Measurements from ENCODE around the gene GSG1L.

Gene GSG1L

GRCh38 chr16:27817038-27817437 lies 246.5 kb downstream of the GSG1L start:
- DNase-seq (ENCODE audit: low spot score), result no peak
- Histone ChIP-seq H2BK12ac (ENCODE audit: low read length) (no peak overlapping the region), H3K23ac (ENCODE audit: low read depth, low read length, poor library complexity) (no peak overlapping the region), H3K4me3 (ENCODE audit: low read length in 2 of 2) (no peak overlapping the region), H3K4ac (ENCODE audit: low read length) (no peak overlapping the region), H2BK15ac (ENCODE audit: low read length) (no peak overlapping the region), H4K91ac (ENCODE audit: low read depth, low read length, poor library complexity) (no peak overlapping the region), H3K9me3 (replicated peaks in 1 of 2; ENCODE audit: control insufficient read depth in 2 of 2, insufficient read depth in 1 of 2, low read depth in 1 of 2, low read length in 2 of 2) (no peaks in the 10 kb centered on the region), H3K4me2 (ENCODE audit: insufficient read depth, low read length, poor library complexity, severe bottlenecking) (no peak overlapping the region), H4K8ac (ENCODE audit: low read depth, low read length) (no peak overlapping the region), H3K27ac (replicated peaks; ENCODE audit: low read length) (no peak overlapping the region), H3K14ac (ENCODE audit: low read length) (no peak overlapping the region), H2BK120ac (ENCODE audit: low read depth, low read length) (no peak overlapping the region), H2BK5ac (ENCODE audit: low read length) (no peak overlapping the region), H3K9ac (ENCODE audit: low read depth, low read length, poor library complexity) (no peak overlapping the region), H2AFZ (ENCODE audit: low read length) (no peak overlapping the region), H3K36me3 (replicated peaks in 1 of 2; ENCODE audit: control insufficient read depth in 2 of 2, insufficient read depth in 2 of 2, low read length in 2 of 2) (no peaks in the 10 kb centered on the region), H3K27me3 (ENCODE audit: control insufficient read depth in 3 of 3, insufficient read depth in 3 of 3, low read depth in 1 of 3, low read length in 3 of 3) (peaks cover 0 to 20% (median 0%) of the 10 kb centered on the region in 3 experiments), H2AK5ac (ENCODE audit: low read depth, low read length) (no peak overlapping the region), H3K79me1 (ENCODE audit: low read depth, low read length) (no peaks in the 10 kb centered on the region), H3K18ac (ENCODE audit: low read length) (no peak overlapping the region), H3K4me1 (ENCODE audit: control insufficient read depth in 2 of 2, insufficient read depth in 1 of 2, low read depth in 1 of 2, low read length in 2 of 2) (no peaks in the 10 kb centered on the region)
- no CpG with 5 or more reads among the region's 5 CpGs for WGBS, 2 donors (ENCODE audit: extremely low coverage in 2 of 2, insufficient read length in 2 of 2, insufficient replicate concordance in 1 of 2)

GRCh38 chr16:27816561-27816960 lies 247.0 kb downstream of the GSG1L start:
- no peak overlapping the region for H3K14ac ChIP-seq (ENCODE audit: low read length)
- H2BK5ac ChIP-seq (ENCODE audit: low read length), result no peak overlapping the region
- no peak overlapping the region for H3K4ac ChIP-seq (ENCODE audit: low read length)
- no peak overlapping the region for H3K27ac ChIP-seq (replicated peaks; ENCODE audit: low read length)
- no peak overlapping the region for H3K9ac ChIP-seq (ENCODE audit: low read depth, low read length, poor library complexity)
- H3K9me3 ChIP-seq (replicated peaks in 1 of 2; ENCODE audit: control insufficient read depth in 2 of 2, insufficient read depth in 1 of 2, low read depth in 1 of 2, low read length in 2 of 2), result no peaks in the 10 kb centered on the region
- no peak overlapping the region for H4K8ac ChIP-seq (ENCODE audit: low read depth, low read length)
- no CpG with 5 or more reads among the region's 5 CpGs for WGBS, 2 donors (ENCODE audit: extremely low coverage in 2 of 2, insufficient read length in 2 of 2, insufficient replicate concordance in 1 of 2)
- no peak overlapping the region for H3K4me2 ChIP-seq (ENCODE audit: insufficient read depth, low read length, poor library complexity, severe bottlenecking)
- no peak overlapping the region for H4K91ac ChIP-seq (ENCODE audit: low read depth, low read length, poor library complexity)
- no peak overlapping the region for H2BK15ac ChIP-seq (ENCODE audit: low read length)
- no peak overlapping the region for H3K18ac ChIP-seq (ENCODE audit: low read length)
- H2AFZ ChIP-seq (ENCODE audit: low read length), result no peak overlapping the region
- no peaks in the 10 kb centered on the region for H3K79me1 ChIP-seq (ENCODE audit: low read depth, low read length)
- no peaks in the 10 kb centered on the region for H3K36me3 ChIP-seq (replicated peaks in 1 of 2; ENCODE audit: control insufficient read depth in 2 of 2, insufficient read depth in 2 of 2, low read length in 2 of 2)
- H3K27me3 ChIP-seq (ENCODE audit: control insufficient read depth in 3 of 3, insufficient read depth in 3 of 3, low read depth in 1 of 3, low read length in 3 of 3), result peaks cover 0 to 20% (median 0%) of the 10 kb centered on the region in 3 experiments
- no peak overlapping the region for H3K23ac ChIP-seq (ENCODE audit: low read depth, low read length, poor library complexity)
- H2BK12ac ChIP-seq (ENCODE audit: low read length), result no peak overlapping the region
- no peak for DNase-seq (ENCODE audit: low spot score)
- H2BK120ac ChIP-seq (ENCODE audit: low read depth, low read length), result no peak overlapping the region
- no peak overlapping the region for H3K4me3 ChIP-seq (ENCODE audit: low read length in 2 of 2)
- H3K4me1 ChIP-seq (ENCODE audit: control insufficient read depth in 2 of 2, insufficient read depth in 1 of 2, low read depth in 1 of 2, low read length in 2 of 2), result no peaks in the 10 kb centered on the region
- H2AK5ac ChIP-seq (ENCODE audit: low read depth, low read length), result no peak overlapping the region

GRCh38 chr16:27813591-27813990 lies 249.9 kb downstream of the GSG1L start:
- WGBS, 2 donors (ENCODE audit: extremely low coverage in 2 of 2, insufficient read length in 2 of 2, insufficient replicate concordance in 1 of 2), result no CpG with 5 or more reads among the region's 9 CpGs

GRCh38 chr16:27811881-27812280 lies 251.6 kb downstream of the GSG1L start:
- DNase-seq (ENCODE audit: low spot score), result no peak
- no peaks in the 10 kb centered on the region for H3K36me3 ChIP-seq (replicated peaks in 1 of 2; ENCODE audit: control insufficient read depth in 2 of 2, insufficient read depth in 2 of 2, low read length in 2 of 2)
- no peak overlapping the region for H3K18ac ChIP-seq (ENCODE audit: low read length)
- H3K9ac ChIP-seq (ENCODE audit: low read depth, low read length, poor library complexity), result no peak overlapping the region
- no peak overlapping the region for H4K8ac ChIP-seq (ENCODE audit: low read depth, low read length)
- H3K79me1 ChIP-seq (ENCODE audit: low read depth, low read length), result no peaks in the 10 kb centered on the region
- H3K9me3 ChIP-seq (replicated peaks in 1 of 2; ENCODE audit: control insufficient read depth in 2 of 2, insufficient read depth in 1 of 2, low read depth in 1 of 2, low read length in 2 of 2), result no peaks in the 10 kb centered on the region
- H2BK5ac ChIP-seq (ENCODE audit: low read length), result no peak overlapping the region
- no CpG with 5 or more reads among the region's 3 CpGs for WGBS, 2 donors (ENCODE audit: extremely low coverage in 2 of 2, insufficient read length in 2 of 2, insufficient replicate concordance in 1 of 2)
- no peak overlapping the region for H4K91ac ChIP-seq (ENCODE audit: low read depth, low read length, poor library complexity)
- no peak overlapping the region for H3K4ac ChIP-seq (ENCODE audit: low read length)
- H3K4me1 ChIP-seq (ENCODE audit: control insufficient read depth in 2 of 2, insufficient read depth in 1 of 2, low read depth in 1 of 2, low read length in 2 of 2), result no peaks in the 10 kb centered on the region
- no peak overlapping the region for H2AK5ac ChIP-seq (ENCODE audit: low read depth, low read length)
- no peak overlapping the region for H3K27ac ChIP-seq (replicated peaks; ENCODE audit: low read length)
- peaks cover 0 to 2% (median 0%) of the 10 kb centered on the region in 3 experiments for H3K27me3 ChIP-seq (ENCODE audit: control insufficient read depth in 3 of 3, insufficient read depth in 3 of 3, low read depth in 1 of 3, low read length in 3 of 3)
- H2BK120ac ChIP-seq (ENCODE audit: low read depth, low read length), result no peak overlapping the region
- no peak overlapping the region for H2AFZ ChIP-seq (ENCODE audit: low read length)
- no peak overlapping the region for H3K4me3 ChIP-seq (ENCODE audit: low read length in 2 of 2)
- H2BK15ac ChIP-seq (ENCODE audit: low read length), result no peak overlapping the region
- no peak overlapping the region for H3K4me2 ChIP-seq (ENCODE audit: insufficient read depth, low read length, poor library complexity, severe bottlenecking)
- H3K23ac ChIP-seq (ENCODE audit: low read depth, low read length, poor library complexity), result no peak overlapping the region
- no peak overlapping the region for H3K14ac ChIP-seq (ENCODE audit: low read length)
- H2BK12ac ChIP-seq (ENCODE audit: low read length), result no peak overlapping the region

More at GRCh38 chr16:27813591-27813990, 249.9 kb downstream of the GSG1L start:
- H2AK5ac ChIP-seq (ENCODE audit: low read depth, low read length), result no peak overlapping the region
- H3K14ac ChIP-seq (ENCODE audit: low read length), result no peak overlapping the region
- H2BK5ac ChIP-seq (ENCODE audit: low read length), result no peak overlapping the region
- H3K4ac ChIP-seq (ENCODE audit: low read length), result no peak overlapping the region
- DNase-seq (ENCODE audit: low spot score), result no peak
- H3K4me1 ChIP-seq (ENCODE audit: control insufficient read depth in 2 of 2, insufficient read depth in 1 of 2, low read depth in 1 of 2, low read length in 2 of 2), result no peaks in the 10 kb centered on the region
- no peaks in the 10 kb centered on the region for H3K36me3 ChIP-seq (replicated peaks in 1 of 2; ENCODE audit: control insufficient read depth in 2 of 2, insufficient read depth in 2 of 2, low read length in 2 of 2)
- H3K9me3 ChIP-seq (replicated peaks in 1 of 2; ENCODE audit: control insufficient read depth in 2 of 2, insufficient read depth in 1 of 2, low read depth in 1 of 2, low read length in 2 of 2), result no peaks in the 10 kb centered on the region
- no peak overlapping the region for H3K9ac ChIP-seq (ENCODE audit: low read depth, low read length, poor library complexity)
- H3K4me3 ChIP-seq (ENCODE audit: low read length in 2 of 2), result no peak overlapping the region
- H3K27ac ChIP-seq (replicated peaks; ENCODE audit: low read length), result no peak overlapping the region
- peaks cover 0 to 8% (median 0%) of the 10 kb centered on the region in 3 experiments for H3K27me3 ChIP-seq (ENCODE audit: control insufficient read depth in 3 of 3, insufficient read depth in 3 of 3, low read depth in 1 of 3, low read length in 3 of 3)
- H2BK15ac ChIP-seq (ENCODE audit: low read length), result no peak overlapping the region
- H3K23ac ChIP-seq (ENCODE audit: low read depth, low read length, poor library complexity), result no peak overlapping the region
- H2AFZ ChIP-seq (ENCODE audit: low read length), result no peak overlapping the region
- H3K18ac ChIP-seq (ENCODE audit: low read length), result no peak overlapping the region
- no peaks in the 10 kb centered on the region for H3K79me1 ChIP-seq (ENCODE audit: low read depth, low read length)
- no peak overlapping the region for H3K4me2 ChIP-seq (ENCODE audit: insufficient read depth, low read length, poor library complexity, severe bottlenecking)
- H4K91ac ChIP-seq (ENCODE audit: low read depth, low read length, poor library complexity), result no peak overlapping the region
- no peak overlapping the region for H2BK120ac ChIP-seq (ENCODE audit: low read depth, low read length)
- no peak overlapping the region for H4K8ac ChIP-seq (ENCODE audit: low read depth, low read length)
- no peak overlapping the region for H2BK12ac ChIP-seq (ENCODE audit: low read length)
